Measurements from ENCODE around the gene HTR4. TPM values are rescaled to one million over a fixed set of nuclear protein-coding genes. Genes with fewer than 3 reads are reported as not detected.

The HTR4 gene
- total and polyA plus RNA-seq, 4 donors = 0.17 to 0.18 TPM; not detected in 2

DNA sequence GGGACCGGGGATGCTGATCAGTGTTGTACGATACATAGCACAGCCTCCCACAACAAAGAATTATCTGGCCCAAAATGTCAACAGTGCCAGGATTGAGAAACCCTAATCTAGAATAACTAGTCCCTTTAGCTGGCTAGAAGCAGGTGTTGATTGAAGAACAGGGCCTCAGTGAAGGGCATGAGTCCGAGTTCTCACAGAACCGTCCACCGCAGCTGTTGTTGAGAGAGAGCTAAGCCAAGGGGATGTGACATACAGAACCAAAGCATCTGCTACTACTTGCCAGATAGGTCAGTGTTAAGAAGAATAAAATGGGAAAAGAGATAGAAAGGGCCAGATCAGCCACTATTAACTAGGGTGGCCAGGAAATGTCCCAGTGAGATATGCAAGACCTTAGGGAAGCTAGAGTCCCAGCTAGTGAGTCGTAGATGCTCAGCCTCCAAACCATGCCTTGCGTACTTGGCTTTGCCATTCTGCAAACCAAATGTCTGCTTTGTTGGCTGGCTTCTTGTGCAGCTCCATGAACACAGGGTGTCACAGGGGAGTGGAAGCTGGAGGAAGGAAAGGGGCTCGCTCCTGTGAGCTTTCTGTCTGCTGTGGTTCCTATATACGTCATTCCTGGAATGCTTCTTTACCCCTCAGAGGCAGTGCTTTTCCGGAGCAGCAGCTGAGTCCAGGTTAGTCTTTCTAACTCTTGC is 201.7 kb downstream of the HTR4 start:
- DNase-seq (no peak), ATAC-seq (ENCODE audit: insufficient read depth, low FRiP score) (no peak)
- Histone ChIP-seq H3K4me3 (no peak overlapping the region), H3K27me3 (ENCODE audit: control insufficient read depth in 3 of 3, insufficient read depth in 3 of 3, low read length in 2 of 3) (no peaks in the 10 kb centered on the region), H3K36me3 (ENCODE audit: control insufficient read depth in 4 of 4, insufficient read depth in 4 of 4, low read length in 4 of 4) (no peaks in the 10 kb centered on the region), H3K9ac (ENCODE audit: insufficient read depth in 1 of 2, low read length in 2 of 2) (no peak overlapping the region), H3K4me1 (ENCODE audit: control insufficient read depth in 5 of 5, insufficient read depth in 5 of 5, low read length in 5 of 5) (peaks cover 0 to 3% (median 0%) of the 10 kb centered on the region in 5 donors), H3K27ac (ENCODE audit: low read depth in 1 of 2, low read length in 1 of 2) (no peak overlapping the region), H3K9me3 (ENCODE audit: control insufficient read depth in 4 of 4, insufficient read depth in 3 of 4, low read length in 3 of 4) (no peaks in the 10 kb centered on the region)
- WGBS, 2 donors = 88 to 90% methylated on average over 10 of the region's 10 CpGs
- TF ChIP-seq CTCF (IDR thresholded peaks at IDR 0.05; ENCODE audit: control extremely low read depth, extremely low read depth) = no peak

- 77 to 81% methylated on average over 2 of the region's 2 CpGs for WGBS, 2 donors
- Histone ChIP-seq H3K4me1 (ENCODE audit: control insufficient read depth in 5 of 5, insufficient read depth in 5 of 5, low read length in 5 of 5) (peaks cover 0 to 9% (median 7%) of the 10 kb centered on the region in 5 donors), H3K9ac (ENCODE audit: insufficient read depth in 1 of 2, low read length in 2 of 2) (no peak overlapping the region), H3K27ac (ENCODE audit: low read depth in 1 of 2, low read length in 1 of 2) (no peak overlapping the region), H3K9me3 (ENCODE audit: control insufficient read depth in 4 of 4, insufficient read depth in 3 of 4, low read length in 3 of 4) (no peaks in the 10 kb centered on the region), H3K27me3 (ENCODE audit: control insufficient read depth in 3 of 3, insufficient read depth in 3 of 3, low read length in 2 of 3) (no peaks in the 10 kb centered on the region), H3K36me3 (ENCODE audit: control insufficient read depth in 4 of 4, insufficient read depth in 4 of 4, low read length in 4 of 4) (peaks cover 5 to 8% (median 7%) of the 10 kb centered on the region in 4 donors), H3K4me3 (no peak overlapping the region)
- no peak for TF ChIP-seq CTCF (IDR thresholded peaks at IDR 0.05; ENCODE audit: control extremely low read depth, extremely low read depth)
- ATAC-seq (ENCODE audit: insufficient read depth, low FRiP score) (no peak), DNase-seq (no peak)
Observed at GRCh38 chr5:148446611-148447010, 207.7 kb downstream of the HTR4 start.

DNA sequence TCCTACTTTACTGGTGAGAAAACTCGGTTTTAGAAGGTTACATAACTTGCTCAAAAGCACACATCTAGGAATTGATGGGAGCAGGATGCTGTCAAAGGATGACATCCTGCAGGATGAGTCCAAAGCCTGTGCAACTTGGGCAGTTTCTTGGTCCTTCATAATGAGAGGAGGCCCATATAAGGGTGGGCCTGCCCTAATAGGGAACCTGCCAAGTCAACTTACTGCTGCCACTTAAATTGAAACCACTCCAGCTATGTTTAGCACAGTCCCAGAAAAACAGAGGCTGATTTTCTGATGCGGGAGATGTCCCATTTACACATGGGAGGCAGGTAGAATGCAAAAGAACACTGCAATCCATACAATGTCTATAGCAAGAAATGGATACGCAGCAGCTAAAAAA is 208.7 kb downstream of the HTR4 start:
- peak in 1 of 3 donors; percentile 27 for DNase-seq
- TF ChIP-seq CTCF (IDR thresholded peaks at IDR 0.05; ENCODE audit: control extremely low read depth, extremely low read depth) = no peak
- no peaks in the 10 kb centered on the region for H3K9me3 ChIP-seq (ENCODE audit: control insufficient read depth in 4 of 4, insufficient read depth in 3 of 4, low read length in 3 of 4)
- no peaks in the 10 kb centered on the region for H3K27me3 ChIP-seq (ENCODE audit: control insufficient read depth in 3 of 3, insufficient read depth in 3 of 3, low read length in 2 of 3)
- H3K36me3 ChIP-seq (ENCODE audit: control insufficient read depth in 4 of 4, insufficient read depth in 4 of 4, low read length in 4 of 4) = peaks cover 8 to 14% (median 10%) of the 10 kb centered on the region in 4 donors
- no peak overlapping the region for H3K9ac ChIP-seq (ENCODE audit: insufficient read depth in 1 of 2, low read length in 2 of 2)
- peaks cover 0 to 9% (median 7%) of the 10 kb centered on the region in 5 donors for H3K4me1 ChIP-seq (ENCODE audit: control insufficient read depth in 5 of 5, insufficient read depth in 5 of 5, low read length in 5 of 5)
- no peak overlapping the region for H3K27ac ChIP-seq (ENCODE audit: low read depth in 1 of 2, low read length in 1 of 2)
- ATAC-seq (ENCODE audit: insufficient read depth, low FRiP score) = no peak
- H3K4me3 ChIP-seq = no peak overlapping the region
- WGBS, 2 donors = 57 to 78% methylated on average over 3 of the region's 3 CpGs
